ENCODE data around the gene DZIP3. TPM values are rescaled to one million over a fixed set of nuclear protein-coding genes. Genes with fewer than 3 reads are reported as not detected.

DZIP3 gene
- total and polyA plus RNA-seq, 10 of the 15 experiments (the other 5 are each of a cell fraction or from before 2014, with no cell fraction given): 4.3 to 15.6 (median 9.2) TPM

GRCh38 chr3:108589081-108589997 lies at the start of gene DZIP3, which contains the start of gene CIP2A (continued):
- TF ChIP-seq REST (IDR thresholded peaks at IDR 0.05; ENCODE audit: low read depth, low read length) (no peak), RUNX3 (IDR thresholded peaks at IDR 0.05; ENCODE audit: low read length) (peak; percentile 41), ZNF207 (IDR thresholded peaks at IDR 0.05; ENCODE audit: borderline replicate concordance) (peak; percentile 17; the same call in 1 of the 2 replicates), NBN (IDR thresholded peaks at IDR 0.05) (no peak; the same call in 1 of the 2 replicates), EZH2 (IDR thresholded peaks at IDR 0.05; ENCODE audit: borderline replicate concordance, control insufficient read depth, low read depth, low read length) (no peak), ZNF687 (IDR thresholded peaks at IDR 0.05) (no peak; the same call in 1 of the 2 replicates), ATF7 (IDR thresholded peaks at IDR 0.05; ENCODE audit: low read depth) (peak; percentile 55; the same call in 1 of the 2 replicates), POU2F2 (IDR thresholded peaks at IDR 0.05; ENCODE audit: borderline replicate concordance, low read depth, low read length) (peak; percentile 78; the same call in 2 of the 3 replicates), SKIL (IDR thresholded peaks at IDR 0.05; ENCODE audit: low read depth, poor library complexity, severe bottlenecking) (no peak), SP1 (IDR thresholded peaks at IDR 0.05; ENCODE audit: low read depth, low read length) (no peak), ZNF274 (IDR thresholded peaks at IDR 0.05; ENCODE audit: insufficient read depth, insufficient read length) (no peak), ASH2L (IDR thresholded peaks at IDR 0.05; ENCODE audit: borderline replicate concordance, low read depth) (peak; percentile 100), JUND (IDR thresholded peaks at IDR 0.05; ENCODE audit: low read depth, low read length) (no peak), ELK1 (IDR thresholded peaks at IDR 0.05; ENCODE audit: low read depth, low read length) (peak; percentile 90), SMAD5 (IDR thresholded peaks at IDR 0.05; ENCODE audit: low read depth) (peak; percentile 50; the same call in 1 of the 2 replicates), MEF2A (IDR thresholded peaks at IDR 0.05; ENCODE audit: insufficient read depth, low read depth, low read length) (no peak), RCOR1 (conservative IDR thresholded peaks at IDR 0.05; ENCODE audit: low read depth, low read length) (no peak)
